ENCODE measurements around the gene IGFBP6. TPM values are rescaled to one million over a fixed set of nuclear protein-coding genes. Genes with fewer than 3 reads are reported as not detected.

IGFBP6 gene
- total and polyA plus RNA-seq, 2 donors (not counting 1 experiment from before 2014, with no cell fraction given): 0.30 TPM; not detected in 1

DNA sequence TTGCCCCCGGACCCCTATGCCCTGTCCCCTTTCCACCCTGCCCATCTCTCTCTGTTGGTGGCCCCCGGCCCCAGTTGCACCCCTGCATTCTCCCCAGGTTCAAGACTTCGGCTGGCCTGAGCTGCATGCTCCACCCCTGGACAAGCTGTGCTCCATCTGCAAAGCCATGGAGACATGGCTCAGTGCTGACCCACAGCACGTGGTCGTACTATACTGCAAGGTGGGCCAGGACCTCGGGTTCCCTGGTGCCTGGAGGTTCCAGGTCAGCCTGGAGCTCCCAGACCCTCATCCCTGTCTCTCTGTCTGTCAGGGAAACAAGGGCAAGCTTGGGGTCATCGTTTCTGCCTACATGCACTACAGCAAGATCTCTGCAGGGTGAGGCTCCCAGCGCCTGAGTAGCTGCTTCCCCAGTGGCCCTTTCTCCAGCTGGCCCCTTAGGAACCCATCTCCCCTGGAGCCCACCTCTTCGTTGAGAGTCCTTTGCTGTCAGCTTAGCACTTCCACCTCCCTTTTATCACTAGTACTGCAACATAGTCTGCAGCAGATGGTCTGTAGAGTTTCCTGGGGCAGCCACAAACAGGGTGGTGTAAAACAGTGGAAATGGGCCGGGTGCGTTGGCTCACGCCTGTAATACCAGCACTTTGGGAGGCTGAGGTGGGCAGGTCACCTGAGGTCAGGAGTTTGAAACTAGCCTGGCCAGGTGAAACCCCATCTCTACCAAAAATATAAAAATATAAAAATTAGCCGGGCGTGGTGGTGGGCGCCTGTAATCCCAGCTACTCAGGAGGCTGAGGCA is 41.8 kb upstream of the IGFBP6 start:
- no peak overlapping the region for H3K4me2 ChIP-seq (replicated peaks; ENCODE audit: low read depth, low read length, poor library complexity, severe bottlenecking)
- H3K27me3 ChIP-seq (replicated peaks in 1 of 4; ENCODE audit: control extremely low read depth in 1 of 4, control insufficient read depth in 3 of 4, insufficient read depth in 4 of 4, low read length in 3 of 4): peaks cover 0 to 10% (median 0%) of the 10 kb centered on the region in 4 experiments
- H3K4me1 ChIP-seq (ENCODE audit: control insufficient read depth in 2 of 2, insufficient read depth in 2 of 2, low read length in 2 of 2): peaks cover 6 to 15% of the 10 kb centered on the region in 2 donors
- no peak for DNase-seq
- H2AFZ ChIP-seq (ENCODE audit: insufficient read depth, low read depth, low read length, poor library complexity, severe bottlenecking): no peak overlapping the region
- H3K9me3 ChIP-seq (ENCODE audit: control extremely low read depth in 1 of 3, control insufficient read depth in 2 of 3, insufficient read depth in 1 of 3, low read length in 2 of 3): no peaks in the 10 kb centered on the region
- TF ChIP-seq EZH2 (IDR thresholded peaks at IDR 0.05; ENCODE audit: borderline replicate concordance, insufficient read depth, low read depth, low read length, poor library complexity, severe bottlenecking): no peak
- TF ChIP-seq, protein P1, sequence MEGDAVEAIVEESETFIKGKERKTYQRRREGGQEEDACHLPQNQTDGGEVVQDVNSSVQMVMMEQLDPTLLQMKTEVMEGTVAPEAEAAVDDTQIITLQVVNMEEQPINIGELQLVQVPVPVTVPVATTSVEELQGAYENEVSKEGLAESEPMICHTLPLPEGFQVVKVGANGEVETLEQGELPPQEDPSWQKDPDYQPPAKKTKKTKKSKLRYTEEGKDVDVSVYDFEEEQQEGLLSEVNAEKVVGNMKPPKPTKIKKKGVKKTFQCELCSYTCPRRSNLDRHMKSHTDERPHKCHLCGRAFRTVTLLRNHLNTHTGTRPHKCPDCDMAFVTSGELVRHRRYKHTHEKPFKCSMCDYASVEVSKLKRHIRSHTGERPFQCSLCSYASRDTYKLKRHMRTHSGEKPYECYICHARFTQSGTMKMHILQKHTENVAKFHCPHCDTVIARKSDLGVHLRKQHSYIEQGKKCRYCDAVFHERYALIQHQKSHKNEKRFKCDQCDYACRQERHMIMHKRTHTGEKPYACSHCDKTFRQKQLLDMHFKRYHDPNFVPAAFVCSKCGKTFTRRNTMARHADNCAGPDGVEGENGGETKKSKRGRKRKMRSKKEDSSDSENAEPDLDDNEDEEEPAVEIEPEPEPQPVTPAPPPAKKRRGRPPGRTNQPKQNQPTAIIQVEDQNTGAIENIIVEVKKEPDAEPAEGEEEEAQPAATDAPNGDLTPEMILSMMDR (IDR thresholded peaks at IDR 0.05): no peak
- no peaks in the 10 kb centered on the region for H4K20me1 ChIP-seq (ENCODE audit: control insufficient read depth, insufficient read depth, low read length, poor library complexity, severe bottlenecking)
- ChIA-PET CTCF (interaction anchor here (0.7 to 6.0 kb wide), 4 partner anchors 10 to 201 kb away, joined by 3 to 59 read pairs (median 4); no protein-coding TSS in a partner anchor), POLR2A (interaction anchor here (0.6 kb wide), 1 partner anchor 393 kb away, joined by 3 read pairs; no protein-coding TSS in a partner anchor)
- no peaks in the 10 kb centered on the region for H3K27me3 Mint-ChIP-seq
- no peak overlapping the region for H3K9ac ChIP-seq (ENCODE audit: low read length)
- no peaks in the 10 kb centered on the region for H3K9me3 Mint-ChIP-seq (ENCODE audit: insufficient read depth)
- H3K27ac Mint-ChIP-seq: no peak overlapping the region
- ATAC-seq (ENCODE audit: low read depth): no peak
- H3K27ac ChIP-seq (ENCODE audit: low read length in 2 of 2): no peak overlapping the region
- H3K4me3 Mint-ChIP-seq: peak overlapping the region; percentile 59
- no peaks in the 10 kb centered on the region for H3K36me3 ChIP-seq (replicated peaks in 1 of 2; ENCODE audit: control extremely low read depth in 1 of 2, control insufficient read depth in 1 of 2, extremely low read depth in 1 of 2, insufficient read depth in 2 of 2, low read length in 1 of 2)
- peaks cover 14% of the 10 kb centered on the region for H3K4me1 Mint-ChIP-seq
- no peaks in the 10 kb centered on the region for H3K79me2 ChIP-seq (ENCODE audit: control insufficient read depth, insufficient read depth, low read length)
- H3K4me3 ChIP-seq (ENCODE audit: control extremely low read depth in 1 of 5, extremely low read depth in 1 of 5, insufficient read depth in 1 of 5, low read depth in 2 of 5, low read length in 4 of 5): no peak overlapping the region
- intact Hi-C loops (cut with micrococcal nuclease): no loop called here
- 81% methylated on average over 11 of the region's 15 CpGs for WGBS (ENCODE audit: insufficient coverage)

DNA sequence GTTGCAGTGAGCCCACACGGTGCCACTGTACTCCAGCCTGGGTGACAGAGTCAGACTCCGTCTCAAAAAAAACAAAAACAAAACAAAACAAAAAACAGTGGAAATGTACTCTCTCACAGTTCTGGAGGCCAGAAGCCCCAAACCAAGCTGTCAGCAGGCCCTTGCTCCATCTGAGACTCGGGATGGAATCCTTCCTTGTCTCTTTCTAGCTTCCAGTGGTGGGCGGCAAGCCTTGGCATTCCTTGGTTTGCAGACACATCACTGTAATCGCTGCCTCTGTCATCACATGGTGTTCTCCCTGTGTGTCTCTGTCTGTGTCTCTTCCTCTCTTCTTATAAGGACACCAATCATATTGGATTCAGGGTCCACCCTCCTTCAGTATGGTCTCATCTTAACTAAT is 41.2 kb upstream of the IGFBP6 start:
- ChIA-PET POLR2A (no interaction called here), CTCF (interaction anchor here (0.6 to 6.0 kb wide), 5 partner anchors 9 to 417 kb away, joined by 3 to 59 read pairs (median 6); no protein-coding TSS in a partner anchor)
- ATAC-seq (ENCODE audit: low read depth): no peak
- 87% methylated on average over 5 of the region's 5 CpGs for WGBS (ENCODE audit: insufficient coverage)
- Histone ChIP-seq H3K4me1 (ENCODE audit: control insufficient read depth in 2 of 2, insufficient read depth in 2 of 2, low read length in 2 of 2) (peaks cover 6 to 15% of the 10 kb centered on the region in 2 donors), H3K27ac (ENCODE audit: low read length in 2 of 2) (no peak overlapping the region), H3K27me3 (replicated peaks in 1 of 4; ENCODE audit: control extremely low read depth in 1 of 4, control insufficient read depth in 3 of 4, insufficient read depth in 4 of 4, low read length in 3 of 4) (peaks cover 0 to 10% (median 0%) of the 10 kb centered on the region in 4 experiments), H3K4me2 (replicated peaks; ENCODE audit: low read depth, low read length, poor library complexity, severe bottlenecking) (no peak overlapping the region), H3K4me3 (ENCODE audit: control extremely low read depth in 1 of 5, extremely low read depth in 1 of 5, insufficient read depth in 1 of 5, low read depth in 2 of 5, low read length in 4 of 5) (no peak overlapping the region), H3K36me3 (replicated peaks in 1 of 2; ENCODE audit: control extremely low read depth in 1 of 2, control insufficient read depth in 1 of 2, extremely low read depth in 1 of 2, insufficient read depth in 2 of 2, low read length in 1 of 2) (no peaks in the 10 kb centered on the region), H3K9ac (ENCODE audit: low read length) (no peak overlapping the region), H4K20me1 (ENCODE audit: control insufficient read depth, insufficient read depth, low read length, poor library complexity, severe bottlenecking) (no peaks in the 10 kb centered on the region), H2AFZ (ENCODE audit: insufficient read depth, low read depth, low read length, poor library complexity, severe bottlenecking) (no peak overlapping the region), H3K9me3 (ENCODE audit: control extremely low read depth in 1 of 3, control insufficient read depth in 2 of 3, insufficient read depth in 1 of 3, low read length in 2 of 3) (peaks cover 0 to under 1% (median 0%) of the 10 kb centered on the region in 3 donors), H3K79me2 (ENCODE audit: control insufficient read depth, insufficient read depth, low read length) (no peaks in the 10 kb centered on the region)
- Mint-ChIP-seq H3K9me3 (ENCODE audit: insufficient read depth) (no peaks in the 10 kb centered on the region), H3K4me1 (peaks cover 12% of the 10 kb centered on the region), H3K27ac (no peak overlapping the region), H3K4me3 (peak overlapping the region; percentile 11), H3K27me3 (no peaks in the 10 kb centered on the region)
- TF ChIP-seq, protein P1 (IDR thresholded peaks at IDR 0.05): no peak
- TF ChIP-seq EZH2 (IDR thresholded peaks at IDR 0.05; ENCODE audit: borderline replicate concordance, insufficient read depth, low read depth, low read length, poor library complexity, severe bottlenecking): no peak
- DNase-seq: no peak
- intact Hi-C loops (cut with micrococcal nuclease): no loop called here

Measured in B cell (primary cell).